Right hindlimb (tissue), 1 donor: ENCODE data around the gene MPRIP.

Source experiments
- DNase-seq: peaks from one replicate; pipeline ENCODE4 v3.0.0-alpha.2; 2018

Gene MPRIP

DNA sequence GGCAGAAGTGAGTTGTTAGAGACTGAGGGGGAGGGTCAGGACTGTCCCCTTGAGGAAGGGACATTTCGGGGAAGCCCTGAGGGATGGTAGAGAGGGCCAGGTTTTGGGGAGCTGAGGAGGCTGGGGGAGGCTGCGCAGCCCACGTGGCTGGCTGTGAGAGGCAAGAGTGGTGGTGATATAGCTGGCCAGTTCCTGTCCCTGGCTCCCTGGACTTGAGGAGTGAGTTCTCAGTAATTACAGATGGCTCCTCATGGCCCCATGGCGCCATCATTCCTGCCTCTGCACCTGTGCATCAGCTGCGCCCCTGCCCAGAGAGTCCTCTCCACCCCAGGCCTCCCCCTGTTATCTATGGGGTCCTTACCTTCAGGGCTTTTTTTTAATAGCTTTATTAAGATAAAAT lies 30.3 kb downstream of the MPRIP start:
- no peak for DNase-seq

GRCh38 chr17:17073030-17073564 lies 30.8 kb downstream of the MPRIP start:
- DNase-seq = no peak

- no peak for DNase-seq
These were observed 31.5 kb downstream of the MPRIP start for GRCh38 chr17:17073581-17074403.

DNA sequence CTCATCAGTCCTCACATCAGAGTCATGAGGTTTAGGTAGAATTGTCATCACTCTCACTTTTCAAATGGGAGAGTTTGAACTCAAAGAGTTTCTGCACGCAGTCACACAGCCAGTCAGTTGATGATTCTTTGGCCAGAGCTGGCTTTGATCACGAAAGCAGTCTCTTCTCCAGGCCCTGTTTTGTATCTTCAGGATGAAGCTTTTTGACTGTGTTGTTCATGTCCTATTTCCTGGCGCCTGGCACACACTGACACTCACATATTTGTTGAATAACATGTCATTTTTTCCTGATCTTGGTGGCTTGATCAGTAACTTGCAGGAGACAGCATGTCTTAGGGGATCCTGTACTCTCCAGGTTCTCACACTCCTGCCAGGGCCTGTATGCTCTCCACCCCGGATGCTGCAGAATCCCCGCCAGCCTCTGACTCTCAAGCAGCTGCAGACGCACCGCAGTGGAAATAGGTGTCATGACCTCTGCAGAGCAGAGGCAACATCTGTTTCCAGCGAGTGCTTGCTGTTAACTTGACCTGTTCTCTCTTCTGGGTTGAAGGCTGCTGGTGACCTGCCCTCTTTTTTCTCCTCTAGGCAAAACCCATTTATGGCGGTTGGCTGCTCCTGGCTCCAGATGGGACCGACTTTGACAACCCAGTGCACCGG lies 33.0 kb downstream of the MPRIP start:
- DNase-seq = peak; percentile 74

DNA sequence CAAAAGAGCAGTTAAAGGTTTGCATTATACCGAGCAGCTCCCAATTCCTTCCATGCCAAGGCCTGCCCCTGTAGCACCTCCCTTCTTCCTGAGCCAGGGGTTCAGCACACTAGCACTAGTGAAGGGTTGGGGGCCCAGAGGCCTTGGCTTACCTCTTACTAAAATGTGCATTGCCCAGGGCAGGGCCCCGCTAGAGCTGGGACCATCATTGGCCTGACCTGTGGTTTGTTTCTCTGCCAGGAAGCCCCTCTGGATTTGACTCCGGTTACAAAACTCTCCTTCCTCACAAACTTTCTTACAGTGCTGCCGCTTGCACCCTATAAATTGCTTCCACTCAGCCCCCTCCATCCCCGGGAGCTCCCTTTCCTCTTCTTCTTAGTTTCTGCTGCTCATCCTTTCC lies 33.8 kb downstream of the MPRIP start:
- DNase-seq = no peak

DNA sequence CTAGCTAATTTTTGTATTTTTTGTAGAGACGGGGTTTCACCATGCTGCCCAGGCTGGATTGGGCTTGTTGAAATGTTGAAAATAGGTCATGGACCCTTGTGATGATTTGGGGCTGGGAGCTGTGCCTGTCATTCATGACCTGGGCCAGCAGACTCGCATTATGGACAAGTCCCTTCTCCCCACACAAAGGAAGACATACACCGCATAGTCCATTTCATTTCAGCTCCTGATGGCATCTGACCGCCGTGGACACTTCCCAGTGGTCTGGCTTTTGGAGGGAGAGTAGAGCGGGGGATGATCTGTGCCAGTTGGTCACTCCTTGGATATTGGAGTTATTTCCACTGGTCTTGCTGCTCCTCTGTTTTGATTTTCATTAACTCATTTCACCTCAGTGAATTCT lies 34.8 kb downstream of the MPRIP start:
- DNase-seq = no peak

GRCh38 chr17:17077861-17078732 lies 35.8 kb downstream of the MPRIP start:
- no peak for DNase-seq

- no peak for DNase-seq
These were observed 36.6 kb downstream of the MPRIP start for GRCh38 chr17:17078832-17079231.

DNA sequence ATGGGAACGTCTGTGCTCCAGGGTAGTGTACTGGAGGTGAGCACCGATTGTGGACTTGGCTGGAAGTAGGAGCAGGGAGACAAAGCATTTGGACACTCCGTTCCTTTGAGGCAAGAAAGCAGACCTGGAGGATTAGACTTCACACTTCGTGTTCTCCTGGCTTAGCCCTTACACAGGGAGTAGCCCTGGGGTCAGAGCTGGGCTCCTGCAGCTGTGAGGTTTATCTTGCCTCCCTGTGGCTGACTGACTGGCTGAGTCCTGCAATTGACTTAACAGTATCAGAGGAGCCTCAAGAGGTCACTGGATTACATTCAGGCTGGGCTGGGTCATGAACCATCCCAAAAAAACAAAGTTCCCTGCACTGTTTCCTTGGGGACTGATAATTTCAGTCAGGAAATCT lies 37.1 kb downstream of the MPRIP start:
- no peak for DNase-seq

- DNase-seq = no peak
These were observed 37.5 kb downstream of the MPRIP start for GRCh38 chr17:17079761-17080160.

- no peak for DNase-seq
These were observed 37.9 kb downstream of the MPRIP start for GRCh38 chr17:17080181-17080631.

DNA sequence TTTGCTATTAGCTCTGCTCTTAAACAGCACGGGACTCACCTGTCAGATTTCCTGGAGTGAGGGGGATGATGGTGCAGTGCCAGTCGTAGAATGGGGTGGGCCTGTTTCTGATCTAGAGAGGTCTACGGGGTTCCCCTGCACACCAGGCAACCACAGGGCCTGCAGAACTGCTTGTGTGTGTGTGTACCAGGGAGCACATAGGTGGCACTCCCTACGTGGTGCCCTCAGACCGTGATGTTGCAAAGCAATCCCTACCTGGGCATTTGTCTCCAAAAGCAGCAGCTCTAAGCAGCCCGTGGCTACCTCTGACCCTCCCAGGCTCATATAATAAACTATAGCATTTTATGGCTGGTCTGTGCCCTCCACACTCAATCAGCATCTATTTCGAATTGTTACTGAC lies 38.5 kb downstream of the MPRIP start:
- no peak for DNase-seq

DNA sequence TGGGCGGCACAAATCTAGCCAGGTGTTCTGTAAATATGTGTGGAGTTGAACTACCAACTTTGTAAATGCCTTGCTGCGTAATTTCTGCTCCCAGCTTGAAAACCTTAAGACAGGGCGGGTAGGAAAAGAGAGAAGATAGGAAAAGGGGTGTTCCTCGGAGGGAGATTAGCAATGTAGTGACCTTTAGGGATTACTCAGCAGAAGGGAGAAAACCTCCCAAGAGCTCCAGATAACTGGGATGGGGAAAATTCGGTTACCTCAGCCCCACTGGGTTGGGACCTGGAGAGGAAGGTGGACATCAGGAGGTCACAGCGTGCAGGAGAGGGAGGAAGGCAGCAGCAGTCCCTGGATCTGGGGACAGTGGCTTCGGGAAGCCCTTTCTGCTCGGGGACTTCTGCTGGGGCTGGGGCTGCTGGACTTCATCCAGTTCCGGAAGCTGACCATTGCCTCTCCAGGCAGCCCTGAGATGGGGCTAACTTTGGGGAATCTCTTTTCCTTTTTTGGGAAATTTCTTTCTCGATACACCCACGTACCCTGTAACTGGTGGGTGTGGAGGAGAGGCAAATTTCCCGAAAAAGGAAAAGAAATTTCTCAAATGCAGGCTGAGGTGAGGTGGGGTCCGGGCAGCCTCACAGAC lies 39.2 kb downstream of the MPRIP start:
- no peak for DNase-seq

GRCh38 chr17:17082878-17083277 lies 40.6 kb downstream of the MPRIP start:
- DNase-seq = no peak

DNA sequence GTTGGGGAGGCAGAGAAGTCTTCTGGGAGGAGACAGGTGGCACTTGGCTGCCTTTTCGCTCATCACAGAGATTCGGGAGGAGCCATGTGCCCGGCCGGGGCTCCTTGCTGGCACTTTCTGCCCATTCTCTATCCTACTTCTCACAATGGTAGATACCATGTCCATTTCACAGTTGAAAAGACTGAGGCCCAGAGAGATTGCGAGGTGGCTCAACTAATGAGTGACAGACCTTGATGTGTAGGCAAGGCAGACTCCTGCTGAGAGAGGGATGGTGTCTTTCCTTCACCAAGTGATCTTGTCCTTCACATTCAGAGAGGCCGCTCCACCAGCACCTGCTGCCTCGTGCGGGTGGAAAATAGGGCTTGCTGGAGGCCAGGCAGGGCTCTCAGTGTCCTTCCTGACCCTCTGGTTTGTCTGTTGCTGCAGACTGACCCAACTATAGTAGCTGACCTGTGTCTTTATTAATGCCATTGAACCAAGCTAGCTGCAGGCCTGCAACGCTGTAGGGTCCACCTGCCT lies 42.1 kb downstream of the MPRIP start:
- peak; percentile 4 for DNase-seq

DNA sequence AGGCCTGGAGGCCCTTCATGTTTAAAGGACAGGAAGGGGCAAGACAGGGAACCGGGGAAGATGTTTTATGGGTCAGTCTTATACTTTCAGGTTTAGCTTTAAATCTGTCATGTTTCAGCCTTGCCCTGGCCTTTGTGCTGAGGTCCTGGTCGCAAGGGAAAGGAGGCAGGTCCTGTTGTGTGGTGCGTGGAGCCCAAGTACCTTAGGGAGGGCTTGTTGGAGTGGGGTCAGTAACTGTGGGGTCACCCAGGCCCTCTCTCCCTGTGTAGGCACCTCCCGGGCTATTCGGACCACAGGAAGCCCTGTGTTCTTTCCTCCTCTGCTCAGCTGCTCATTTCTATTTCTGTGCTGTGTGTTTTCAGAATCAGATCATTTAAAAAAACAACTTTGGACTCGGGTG lies 42.7 kb downstream of the MPRIP start:
- DNase-seq = peak; percentile 3

DNA sequence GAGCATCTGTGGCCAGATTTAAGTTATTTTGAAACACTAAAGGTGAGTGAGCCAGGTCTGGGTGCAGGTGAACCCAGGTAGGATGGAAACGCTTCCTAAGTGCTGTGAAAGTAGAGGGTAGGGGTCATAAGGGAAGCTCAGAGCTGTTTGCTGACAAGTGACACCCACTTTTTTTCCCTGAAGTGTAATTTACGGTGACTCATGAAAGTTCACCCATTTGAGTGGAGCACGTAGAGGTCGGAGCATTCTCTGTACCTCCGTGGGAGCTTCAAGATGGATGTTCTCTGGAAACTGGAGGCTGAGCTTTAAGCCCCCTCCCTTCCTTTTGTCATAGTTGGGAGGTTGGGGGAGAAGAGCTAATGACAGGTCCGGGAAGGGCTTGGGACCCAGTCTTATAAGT lies 44.3 kb downstream of the MPRIP start:
- peak; percentile 3 for DNase-seq

- DNase-seq = peak; percentile 4
These were observed 45.3 kb downstream of the MPRIP start for GRCh38 chr17:17087424-17088015.

DNA sequence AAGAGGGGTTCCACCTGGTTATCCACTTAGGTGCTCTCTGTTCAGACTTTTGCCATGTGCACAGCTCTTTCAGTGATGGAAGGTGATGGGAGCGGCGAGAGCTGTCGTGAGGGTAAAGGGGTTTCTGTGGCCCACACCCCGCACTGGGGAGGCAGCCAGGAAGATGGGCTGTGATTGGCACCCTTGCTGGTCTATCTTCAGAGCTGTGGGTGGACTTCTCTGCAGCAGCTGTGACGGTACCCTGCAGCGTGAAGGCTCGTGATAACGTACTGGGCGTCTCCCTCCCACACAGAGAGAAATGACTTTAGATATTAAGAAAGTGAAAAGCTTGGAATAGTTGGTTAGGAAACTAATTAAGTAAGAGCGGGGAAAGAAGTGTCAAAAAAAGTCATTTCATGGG lies 45.8 kb downstream of the MPRIP start:
- DNase-seq = peak; percentile 11

DNA sequence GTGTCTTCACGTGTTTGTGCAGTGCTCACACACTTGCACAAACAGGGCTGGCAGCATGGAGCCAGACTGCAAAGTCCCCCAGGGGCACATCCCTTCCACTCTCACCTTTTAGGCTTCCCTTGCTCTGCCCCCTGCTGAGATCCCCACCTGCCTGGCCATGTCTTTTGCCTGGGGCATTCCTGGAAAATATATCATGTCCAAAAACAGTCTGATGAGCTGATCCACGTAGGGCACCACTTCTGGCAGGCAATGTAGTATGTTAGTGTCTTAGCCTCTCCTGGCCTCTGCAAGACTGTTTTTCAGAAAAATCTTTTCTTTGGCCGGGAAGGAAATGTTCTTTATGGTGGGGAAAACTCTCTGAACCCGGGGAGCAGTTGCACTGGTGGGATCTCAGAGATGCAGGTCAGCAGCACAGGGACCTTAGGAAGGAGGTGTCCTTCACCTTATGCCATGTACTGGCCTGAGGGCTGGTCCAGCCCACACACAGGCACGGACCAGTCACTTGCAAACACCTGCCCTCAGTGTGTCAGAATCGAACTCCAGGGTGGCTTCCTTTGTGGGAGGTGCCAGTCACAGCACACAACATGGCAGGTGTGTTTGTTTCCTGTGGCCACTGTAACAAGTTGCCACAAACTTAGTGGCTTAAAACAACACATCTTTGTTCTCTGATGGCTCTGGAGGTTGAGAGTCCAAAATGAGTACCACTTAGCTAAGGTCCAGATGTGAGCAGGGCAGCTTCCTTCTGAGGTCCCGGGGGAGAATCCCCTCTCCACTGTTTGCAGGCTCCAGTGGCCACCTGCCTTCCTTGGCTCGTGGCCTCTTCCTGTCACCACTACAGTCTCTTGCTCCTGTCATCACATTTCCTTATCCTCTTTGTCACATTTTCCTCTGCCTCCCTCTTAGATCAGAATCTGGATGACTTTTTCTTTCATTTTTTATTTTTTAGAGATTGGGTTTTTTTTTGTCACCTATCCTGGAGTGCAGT lies 46.6 kb downstream of the MPRIP start:
- DNase-seq = peak; percentile 9
